MM.1S (cell line): Measurements from ENCODE around the gene GPS1.

ENCODE experiments used
- EZH2 ChIP-seq: fragments of 300-600 bp; sonication (generic); optimal IDR thresholded peaks from 2 replicates; pipeline ENCODE3; 2017; ENCODE audit warnings: low read depth, mild to moderate bottlenecking, antibody characterized with exemption, low read length, mixed read lengths
- TF ChIP-seq, protein P1 (sequence below): fragments of 300-600 bp; sonication (generic); IDR thresholded peaks from 2 replicates; pipeline ENCODE4 v1.5.1; 2016; ENCODE audit warnings: antibody characterized with exemption, low read length, mixed read lengths

DNA sequence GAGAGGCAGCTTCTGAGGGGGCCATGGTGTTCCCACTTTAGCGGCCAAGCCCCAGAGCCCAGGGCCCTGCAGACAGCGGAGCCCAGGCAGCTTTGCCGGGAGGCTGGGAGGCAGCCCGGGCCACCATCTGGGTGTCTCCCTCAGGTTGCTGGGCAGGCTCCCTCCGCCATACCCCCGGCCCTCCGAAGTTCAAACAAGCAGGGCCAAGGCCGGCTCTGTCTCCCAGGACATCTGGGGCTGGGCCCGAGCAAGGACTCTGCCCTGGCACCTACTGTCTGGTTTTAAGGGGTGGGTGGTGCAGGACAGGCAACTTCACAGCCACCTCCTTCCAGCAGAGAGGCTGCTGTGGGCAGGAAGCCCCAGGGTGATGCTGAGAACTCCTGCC lies 11.3 kb downstream of the GPS1 start:
- TF ChIP-seq, protein P1, sequence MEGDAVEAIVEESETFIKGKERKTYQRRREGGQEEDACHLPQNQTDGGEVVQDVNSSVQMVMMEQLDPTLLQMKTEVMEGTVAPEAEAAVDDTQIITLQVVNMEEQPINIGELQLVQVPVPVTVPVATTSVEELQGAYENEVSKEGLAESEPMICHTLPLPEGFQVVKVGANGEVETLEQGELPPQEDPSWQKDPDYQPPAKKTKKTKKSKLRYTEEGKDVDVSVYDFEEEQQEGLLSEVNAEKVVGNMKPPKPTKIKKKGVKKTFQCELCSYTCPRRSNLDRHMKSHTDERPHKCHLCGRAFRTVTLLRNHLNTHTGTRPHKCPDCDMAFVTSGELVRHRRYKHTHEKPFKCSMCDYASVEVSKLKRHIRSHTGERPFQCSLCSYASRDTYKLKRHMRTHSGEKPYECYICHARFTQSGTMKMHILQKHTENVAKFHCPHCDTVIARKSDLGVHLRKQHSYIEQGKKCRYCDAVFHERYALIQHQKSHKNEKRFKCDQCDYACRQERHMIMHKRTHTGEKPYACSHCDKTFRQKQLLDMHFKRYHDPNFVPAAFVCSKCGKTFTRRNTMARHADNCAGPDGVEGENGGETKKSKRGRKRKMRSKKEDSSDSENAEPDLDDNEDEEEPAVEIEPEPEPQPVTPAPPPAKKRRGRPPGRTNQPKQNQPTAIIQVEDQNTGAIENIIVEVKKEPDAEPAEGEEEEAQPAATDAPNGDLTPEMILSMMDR: no peak
- no peak for TF ChIP-seq EZH2
